BJ (cell line): ENCODE data around the gene FBXO17. TPM values are rescaled to one million over a fixed set of nuclear protein-coding genes. Genes with fewer than 3 reads are reported as not detected.

ENCODE experiments used
- CTCF ChIA-PET: fragments of 350-600 bp; formaldehyde crosslinking; extraction: SDS; loops from one replicate; lab custom pipeline; 2021; ENCODE audit warnings: antibody characterized with exemption, inconsistent platforms; lab: Yijun Ruan, JAX
- POLR2A ChIA-PET: fragments of 300-600 bp; sonication (Branson Sonifier 250); formaldehyde crosslinking; extraction: SDS; loops from one replicate; lab custom pipeline; 2021; ENCODE audit warnings: antibody characterized with exemption; lab: Charles Lee
- DNase-seq: peaks from one replicate; pipeline ENCODE4 v3.0.0-alpha.2; 2011; ENCODE audit warnings: low read depth
- H3K27me3 ChIP-seq: 2 replicates; pipeline ENCODE4 v1.6.0; 2011; ENCODE audit warnings: low read length; ENCODE audit not compliant: control insufficient read depth, insufficient read depth
- H3K36me3 ChIP-seq: 2 replicates; pipeline ENCODE4 v1.5.1; 2011; ENCODE audit warnings: low read length; ENCODE audit not compliant: control insufficient read depth, insufficient read depth
- H3K4me3 ChIP-seq: 2 replicates; pipeline ENCODE4 v1.5.1; 2011; ENCODE audit warnings: low read depth, mild to moderate bottlenecking, control low read depth, low read length
- polyA plus RNA-seq: library from polyadenylated mRNA; depleted of rRNA; stranded (reverse); fragments of >200 nt; gene quantifications from 2 replicates; pipeline ENCODE4 v1.2.3, GENCODE V29; 2011
- TF ChIP-seq, protein P1 (sequence below): IDR thresholded peaks from 2 replicates; pipeline ENCODE4 v1.5.1; 2011; ENCODE audit warnings: low read depth, mild to moderate bottlenecking, control low read depth, inconsistent platforms, low read length, moderate library complexity; ENCODE audit not compliant: insufficient read depth

The FBXO17 gene
- polyA plus RNA-seq, 1 experiment, result 19.5 TPM

GRCh38 chr19:38918526-38918925 lies 57.0 kb downstream of the FBXO17 start:
- peaks cover 4% of the 10 kb centered on the region; the same call in 1 of the 2 replicates for H3K36me3 ChIP-seq
- TF ChIP-seq, protein P1, sequence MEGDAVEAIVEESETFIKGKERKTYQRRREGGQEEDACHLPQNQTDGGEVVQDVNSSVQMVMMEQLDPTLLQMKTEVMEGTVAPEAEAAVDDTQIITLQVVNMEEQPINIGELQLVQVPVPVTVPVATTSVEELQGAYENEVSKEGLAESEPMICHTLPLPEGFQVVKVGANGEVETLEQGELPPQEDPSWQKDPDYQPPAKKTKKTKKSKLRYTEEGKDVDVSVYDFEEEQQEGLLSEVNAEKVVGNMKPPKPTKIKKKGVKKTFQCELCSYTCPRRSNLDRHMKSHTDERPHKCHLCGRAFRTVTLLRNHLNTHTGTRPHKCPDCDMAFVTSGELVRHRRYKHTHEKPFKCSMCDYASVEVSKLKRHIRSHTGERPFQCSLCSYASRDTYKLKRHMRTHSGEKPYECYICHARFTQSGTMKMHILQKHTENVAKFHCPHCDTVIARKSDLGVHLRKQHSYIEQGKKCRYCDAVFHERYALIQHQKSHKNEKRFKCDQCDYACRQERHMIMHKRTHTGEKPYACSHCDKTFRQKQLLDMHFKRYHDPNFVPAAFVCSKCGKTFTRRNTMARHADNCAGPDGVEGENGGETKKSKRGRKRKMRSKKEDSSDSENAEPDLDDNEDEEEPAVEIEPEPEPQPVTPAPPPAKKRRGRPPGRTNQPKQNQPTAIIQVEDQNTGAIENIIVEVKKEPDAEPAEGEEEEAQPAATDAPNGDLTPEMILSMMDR, result no peak
- POLR2A ChIA-PET, result interaction anchor here (0.6 kb wide), 1 partner anchor 385 kb away, joined by 6 read pairs; no protein-coding TSS in a partner anchor
- DNase-seq, result no peak
- H3K27me3 ChIP-seq, result no peaks in the 10 kb centered on the region
- CTCF ChIA-PET, result interaction anchor here (1.1 to 1.9 kb wide), 3 partner anchors 11 to 31 kb away, joined by 5 to 11 read pairs (median 7); partner anchors contain the start of genes MRPS12 and SARS2
- no peak overlapping the region for H3K4me3 ChIP-seq

DNA sequence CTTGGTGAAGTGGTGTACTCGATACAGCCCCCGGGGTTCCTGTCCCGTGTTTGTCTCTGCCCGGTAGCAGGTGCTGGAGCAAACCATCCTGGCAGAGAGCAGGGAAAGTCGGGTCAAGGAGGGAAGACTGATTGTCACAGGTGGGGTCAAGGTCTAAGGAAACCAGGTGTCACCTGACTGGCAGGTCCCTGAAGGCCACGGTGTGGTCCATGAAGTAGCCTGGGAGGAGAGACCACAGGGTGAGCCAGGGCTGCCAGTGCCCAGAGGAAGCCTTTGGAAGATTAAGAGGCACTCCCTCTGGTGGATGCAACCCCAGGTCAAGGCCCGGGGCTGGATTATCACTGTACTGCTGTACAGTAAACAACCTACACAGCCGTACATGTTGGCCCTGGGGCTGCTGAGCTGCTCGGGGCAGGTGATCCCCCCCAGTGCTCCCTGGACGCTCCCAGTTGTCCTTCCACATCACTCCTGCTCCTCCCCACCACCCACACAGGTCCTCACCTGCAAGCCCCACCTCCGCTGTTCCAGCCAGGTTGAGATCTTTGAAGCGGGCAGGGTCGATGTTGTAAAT lies 57.5 kb downstream of the FBXO17 start:
- H3K36me3 ChIP-seq, result peaks cover 4% of the 10 kb centered on the region; the same call in 1 of the 2 replicates
- DNase-seq, result no peak
- H3K27me3 ChIP-seq, result no peaks in the 10 kb centered on the region
- CTCF ChIA-PET, result interaction anchor here (1.4 to 1.9 kb wide), 2 partner anchors 11 to 12 kb away, joined by 5 to 8 read pairs; partner anchors contain the start of genes MRPS12 and SARS2
- TF ChIP-seq, protein P1, result no peak
- H3K4me3 ChIP-seq, result no peak overlapping the region
- POLR2A ChIA-PET, result interaction anchor here (0.6 kb wide), 1 partner anchor 385 kb away, joined by 6 read pairs; no protein-coding TSS in a partner anchor

DNA sequence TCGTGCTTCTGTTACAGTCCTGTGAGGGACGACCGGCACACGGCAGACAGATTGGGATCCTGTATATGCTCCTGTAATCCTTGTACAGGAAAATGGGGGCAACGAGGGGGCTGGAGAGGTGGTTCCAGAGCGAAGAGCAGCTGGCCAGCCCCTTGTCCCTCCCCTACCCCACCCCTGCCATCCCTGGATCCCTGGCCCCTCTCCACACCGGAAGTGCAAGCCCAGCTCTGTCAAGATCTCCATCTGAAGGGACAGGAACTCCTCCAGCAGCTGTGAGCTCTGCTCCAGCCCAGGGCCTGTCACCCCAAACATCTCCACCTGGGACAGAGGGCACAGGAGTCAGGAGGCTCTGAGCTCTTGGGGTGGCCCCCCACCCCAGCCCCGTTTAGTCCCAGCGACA lies 58.0 kb downstream of the FBXO17 start:
- no peak overlapping the region for H3K4me3 ChIP-seq
- ChIA-PET CTCF (interaction anchor here (1.4 kb wide), 1 partner anchor 13 kb away, joined by 8 read pairs; the partner anchor contains the start of genes MRPS12 and SARS2), POLR2A (no interaction called here)
- no peak for DNase-seq
- H3K27me3 ChIP-seq, result no peaks in the 10 kb centered on the region
- TF ChIP-seq, protein P1, result no peak
- peaks cover 4% of the 10 kb centered on the region; the same call in 1 of the 2 replicates for H3K36me3 ChIP-seq

DNA sequence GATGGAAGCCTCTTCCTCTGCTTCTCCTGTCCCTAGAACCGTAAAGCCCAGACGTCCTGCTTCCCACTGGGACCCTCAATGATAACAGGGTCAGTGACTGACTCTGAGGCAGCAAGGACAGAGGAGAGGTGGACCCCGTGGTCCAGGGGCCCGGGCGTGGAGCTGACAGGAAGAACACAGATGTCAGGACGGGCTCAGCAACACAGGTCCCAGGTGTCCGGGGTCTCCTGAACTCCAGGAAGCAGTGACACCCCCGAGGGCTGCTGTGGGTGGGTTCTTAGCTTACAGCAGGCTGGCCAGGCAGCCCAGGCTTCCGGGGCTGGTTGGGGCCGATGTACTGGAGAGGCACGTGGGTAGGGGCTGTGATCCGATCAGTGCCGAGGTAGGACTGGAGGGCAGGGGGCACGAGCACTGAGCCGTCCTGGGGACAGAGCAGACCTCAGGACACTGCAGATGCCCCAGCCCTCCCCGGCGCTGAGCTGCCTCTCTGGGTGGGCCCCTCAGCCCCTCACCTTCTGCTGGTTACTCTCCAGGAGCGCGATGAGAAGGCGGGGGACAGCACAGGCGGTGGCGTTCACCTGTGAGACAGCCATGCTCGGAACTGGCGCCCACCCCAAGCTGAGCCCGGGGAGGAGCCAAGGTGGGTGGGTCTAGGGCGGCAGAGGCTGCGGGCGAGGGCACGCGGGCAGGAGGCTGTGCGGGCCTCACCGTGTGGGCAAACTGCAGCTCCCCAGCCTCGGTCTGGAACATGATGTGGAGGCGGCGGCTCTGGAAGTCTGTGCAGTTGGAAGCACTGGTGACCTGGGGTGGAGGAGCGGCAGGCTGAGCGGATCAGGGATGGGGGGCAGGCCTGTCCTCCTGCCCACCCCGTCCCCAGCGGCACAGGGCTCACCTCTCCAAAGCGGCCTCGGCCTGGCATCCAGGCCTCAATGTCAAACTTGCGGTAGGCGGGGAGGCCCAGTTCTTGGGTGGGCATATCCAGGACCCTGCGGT lies 59.9 kb downstream of the FBXO17 start:
- POLR2A ChIA-PET, result no interaction called here
- no peak for DNase-seq
- CTCF ChIA-PET, result interaction anchor here (1.0 to 2.3 kb wide), 2 partner anchors 9 to 14 kb away, joined by 3 to 11 read pairs; partner anchors contain the start of genes MRPS12 and SARS2
- no peaks in the 10 kb centered on the region; the same call in 1 of the 2 replicates for H3K27me3 ChIP-seq
- H3K4me3 ChIP-seq, result no peak overlapping the region
- peaks cover 1% of the 10 kb centered on the region; the same call in 1 of the 2 replicates for H3K36me3 ChIP-seq
- TF ChIP-seq, protein P1, result no peak
